Nephron progenitor cell (in vitro differentiated cells): ENCODE results near the gene INO80B.
"Not testable (repeated sequence)": the region's sequence is repeated elsewhere in the genome, so short reads cannot be mapped to it uniquely, and the experiment has no call there.

Experiments
- DNase-seq: peaks from one replicate; pipeline ENCODE4 v3.0.0; 2021
- H3K27ac Mint-ChIP-seq: 2 replicates; pipeline ENCODE4 v1.8.0; 2021; ENCODE audit warnings: mild to moderate bottlenecking, moderate library complexity, mixed read lengths
- H3K27me3 Mint-ChIP-seq: 2 replicates; pipeline ENCODE4 v1.8.0; 2021; ENCODE audit warnings: mild to moderate bottlenecking, low read depth, mixed read lengths; ENCODE audit not compliant: poor library complexity
- H3K36me3 Mint-ChIP-seq: 2 replicates; pipeline ENCODE4 v1.8.0; 2021; ENCODE audit warnings: low read depth, mixed read lengths
- H3K4me1 Mint-ChIP-seq: 2 replicates; pipeline ENCODE4 v1.8.0; 2021; ENCODE audit warnings: mixed read lengths
- H3K4me3 Mint-ChIP-seq: 2 replicates; pipeline ENCODE4 v1.8.0; 2021; ENCODE audit warnings: mild to moderate bottlenecking, moderate library complexity, mixed read lengths
- H3K9me3 Mint-ChIP-seq: 2 replicates; pipeline ENCODE4 v1.8.0; 2021; ENCODE audit warnings: mild to moderate bottlenecking, moderate library complexity, mixed read lengths
- TF ChIP-seq, protein P1 (sequence below): fragments of 200-600 bp; sonication (generic); IDR thresholded peaks from 2 replicates; pipeline ENCODE4 v1.5.0; 2021; ENCODE audit warnings: antibody characterized with exemption

INO80B gene

GRCh38 chr2:74474899-74475298 lies 20.0 kb downstream of the INO80B start:
- TF ChIP-seq, protein P1, sequence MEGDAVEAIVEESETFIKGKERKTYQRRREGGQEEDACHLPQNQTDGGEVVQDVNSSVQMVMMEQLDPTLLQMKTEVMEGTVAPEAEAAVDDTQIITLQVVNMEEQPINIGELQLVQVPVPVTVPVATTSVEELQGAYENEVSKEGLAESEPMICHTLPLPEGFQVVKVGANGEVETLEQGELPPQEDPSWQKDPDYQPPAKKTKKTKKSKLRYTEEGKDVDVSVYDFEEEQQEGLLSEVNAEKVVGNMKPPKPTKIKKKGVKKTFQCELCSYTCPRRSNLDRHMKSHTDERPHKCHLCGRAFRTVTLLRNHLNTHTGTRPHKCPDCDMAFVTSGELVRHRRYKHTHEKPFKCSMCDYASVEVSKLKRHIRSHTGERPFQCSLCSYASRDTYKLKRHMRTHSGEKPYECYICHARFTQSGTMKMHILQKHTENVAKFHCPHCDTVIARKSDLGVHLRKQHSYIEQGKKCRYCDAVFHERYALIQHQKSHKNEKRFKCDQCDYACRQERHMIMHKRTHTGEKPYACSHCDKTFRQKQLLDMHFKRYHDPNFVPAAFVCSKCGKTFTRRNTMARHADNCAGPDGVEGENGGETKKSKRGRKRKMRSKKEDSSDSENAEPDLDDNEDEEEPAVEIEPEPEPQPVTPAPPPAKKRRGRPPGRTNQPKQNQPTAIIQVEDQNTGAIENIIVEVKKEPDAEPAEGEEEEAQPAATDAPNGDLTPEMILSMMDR = no peak
- H3K27me3 Mint-ChIP-seq = peaks cover 5% of the 10 kb centered on the region
- H3K4me1 Mint-ChIP-seq = peaks cover 34% of the 10 kb centered on the region
- H3K27ac Mint-ChIP-seq = peak overlapping the region; percentile 40
- H3K4me3 Mint-ChIP-seq = no peak overlapping the region
- peaks cover 37% of the 10 kb centered on the region for H3K36me3 Mint-ChIP-seq
- peak; percentile 38 for DNase-seq
- H3K9me3 Mint-ChIP-seq = no peaks in the 10 kb centered on the region

DNA sequence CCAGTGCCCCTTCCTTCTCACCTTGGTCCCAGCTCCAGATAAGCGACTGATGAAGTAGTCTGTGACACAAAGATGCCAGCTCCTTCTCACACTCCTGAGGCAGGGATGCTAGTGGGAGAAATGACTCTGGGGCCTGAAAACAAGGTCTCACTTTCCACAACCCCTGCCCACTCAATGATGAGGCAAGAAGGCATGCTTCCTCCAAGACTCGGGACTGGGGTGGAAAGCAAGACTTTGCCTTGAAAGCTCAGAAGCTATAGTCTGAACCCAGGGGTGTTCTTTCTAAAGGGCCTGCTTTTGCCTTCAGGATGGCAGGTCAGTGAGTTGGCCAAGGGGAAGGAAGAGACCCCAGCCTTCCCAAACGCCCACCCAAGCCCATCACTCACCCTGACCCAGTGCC lies 26.5 kb downstream of the INO80B start:
- TF ChIP-seq, protein P1 = no peak
- H3K9me3 Mint-ChIP-seq = no peaks in the 10 kb centered on the region
- peak overlapping the region; percentile 94 for H3K4me3 Mint-ChIP-seq
- peaks cover 34% of the 10 kb centered on the region for H3K4me1 Mint-ChIP-seq
- DNase-seq = no peak
- peaks cover 31% of the 10 kb centered on the region for H3K36me3 Mint-ChIP-seq
- peaks cover 5% of the 10 kb centered on the region for H3K27me3 Mint-ChIP-seq
- H3K27ac Mint-ChIP-seq = no peak overlapping the region

DNA sequence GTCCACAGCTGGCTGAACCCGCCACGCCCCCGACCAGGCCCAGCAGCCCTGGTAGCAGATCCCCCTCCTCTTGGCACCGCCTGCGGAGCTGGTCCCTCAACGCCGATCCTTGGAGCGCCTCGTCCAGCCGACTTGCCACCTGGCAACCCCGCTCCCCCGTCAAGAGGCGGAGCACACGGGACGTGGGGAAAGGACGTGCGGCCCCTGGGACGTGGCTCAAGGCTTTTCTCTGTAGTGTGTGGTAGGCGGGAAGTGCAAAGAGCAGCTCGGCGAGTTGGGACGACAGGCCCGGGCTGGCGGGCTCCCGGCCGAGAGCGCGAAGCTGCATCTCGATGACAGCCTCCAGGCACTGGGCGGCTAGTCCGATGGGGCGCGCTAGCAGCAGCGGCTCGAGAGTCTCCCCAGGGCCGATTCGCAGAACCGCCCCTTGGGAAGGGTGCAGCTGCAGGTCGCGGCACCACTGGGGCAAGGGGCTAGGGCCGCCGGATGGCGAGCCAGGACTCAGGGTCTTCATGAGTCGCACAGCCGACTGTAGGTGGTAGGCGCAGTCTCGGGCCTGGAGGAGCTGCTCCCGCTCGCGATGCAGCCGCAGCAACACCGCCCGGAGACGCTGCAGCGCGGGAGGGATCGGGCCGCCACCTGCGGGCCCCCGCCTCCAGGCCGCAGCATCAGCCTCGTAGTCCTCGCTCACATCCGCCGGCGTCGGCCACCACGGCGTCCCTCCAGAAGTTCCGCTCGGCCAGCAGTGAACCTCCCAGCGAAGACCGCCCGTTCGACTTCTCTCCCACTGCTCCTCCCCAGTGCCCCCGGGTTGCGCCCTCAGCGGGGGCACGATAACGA lies 27.3 kb downstream of the INO80B start:
- peak; percentile 68 for DNase-seq
- peaks cover 36% of the 10 kb centered on the region for H3K36me3 Mint-ChIP-seq
- no peaks in the 10 kb centered on the region for H3K9me3 Mint-ChIP-seq
- H3K27me3 Mint-ChIP-seq = peaks cover 5% of the 10 kb centered on the region
- H3K4me3 Mint-ChIP-seq = peak overlapping the region; percentile 94
- peak overlapping the region; percentile 84 for H3K27ac Mint-ChIP-seq
- TF ChIP-seq, protein P1 = no peak
- H3K4me1 Mint-ChIP-seq = peaks cover 34% of the 10 kb centered on the region

- Mint-ChIP-seq H3K27me3 (peaks cover 2% of the 10 kb centered on the region), H3K4me3 (peak within 1 kb of the TSS; percentile 94), H3K36me3 (peaks cover 32% of the 10 kb centered on the region), H3K4me1 (peaks cover 34% of the 10 kb centered on the region), H3K9me3 (no peaks in the 10 kb centered on the region), H3K27ac (peak within 1 kb of the TSS; percentile 91)
- peak; percentile 92 for DNase-seq
- TF ChIP-seq, protein P1 = peak; percentile 67
Measured at GRCh38 chr2:74482801-74483674, 28.2 kb downstream of the INO80B start, which contains the start of the genes CCDC142 and TTC31. Gene CCDC142 (minus strand): TSS chr2:74482998. CDS start chr2:74482837, 161 bp downstream. Gene TTC31 (plus strand): TSS chr2:74483081. CDS start chr2:74483096, 15 bp downstream.

- peak overlapping the region; percentile 94 for H3K4me3 Mint-ChIP-seq
- not testable (repeated sequence) for DNase-seq, H3K27me3 Mint-ChIP-seq, H3K9me3 Mint-ChIP-seq
- H3K36me3 Mint-ChIP-seq = peaks cover 32% of the 10 kb centered on the region
- H3K27ac Mint-ChIP-seq = peak overlapping the region; percentile 68
- peaks cover 34% of the 10 kb centered on the region for H3K4me1 Mint-ChIP-seq
Measured at GRCh38 chr2:74483675-74484164, 28.8 kb downstream of the INO80B start.

- Mint-ChIP-seq H3K27ac (no peak overlapping the region), H3K4me3 (no peak overlapping the region), H3K9me3 (no peaks in the 10 kb centered on the region), H3K4me1 (peaks cover 16% of the 10 kb centered on the region), H3K36me3 (peaks cover 35% of the 10 kb centered on the region), H3K27me3 (peaks cover 2% of the 10 kb centered on the region)
- TF ChIP-seq, protein P1 = no peak
- no peak for DNase-seq
Measured at GRCh38 chr2:74486141-74486540, 31.3 kb downstream of the INO80B start.
